Activated naive CD4-positive, alpha-beta T cell treated with anti-CD3 and anti-CD28 coated beads, Interleukin-2, amount 50 U/mL, for 16 hours (primary cell): ENCODE measurements around the gene PHTF1.

ENCODE experiments used
- DNase-seq: peaks from one replicate; pipeline ENCODE4 v3.0.0-alpha.2; 2020

The PHTF1 gene

GRCh38 chr1:113759333-113760101, at the start of gene PHTF1:
PHTF1 (minus strand) TSS chr1:113759486; CDS start chr1:113758703, 783 bp downstream.
- peak; percentile 29 for DNase-seq

DNA sequence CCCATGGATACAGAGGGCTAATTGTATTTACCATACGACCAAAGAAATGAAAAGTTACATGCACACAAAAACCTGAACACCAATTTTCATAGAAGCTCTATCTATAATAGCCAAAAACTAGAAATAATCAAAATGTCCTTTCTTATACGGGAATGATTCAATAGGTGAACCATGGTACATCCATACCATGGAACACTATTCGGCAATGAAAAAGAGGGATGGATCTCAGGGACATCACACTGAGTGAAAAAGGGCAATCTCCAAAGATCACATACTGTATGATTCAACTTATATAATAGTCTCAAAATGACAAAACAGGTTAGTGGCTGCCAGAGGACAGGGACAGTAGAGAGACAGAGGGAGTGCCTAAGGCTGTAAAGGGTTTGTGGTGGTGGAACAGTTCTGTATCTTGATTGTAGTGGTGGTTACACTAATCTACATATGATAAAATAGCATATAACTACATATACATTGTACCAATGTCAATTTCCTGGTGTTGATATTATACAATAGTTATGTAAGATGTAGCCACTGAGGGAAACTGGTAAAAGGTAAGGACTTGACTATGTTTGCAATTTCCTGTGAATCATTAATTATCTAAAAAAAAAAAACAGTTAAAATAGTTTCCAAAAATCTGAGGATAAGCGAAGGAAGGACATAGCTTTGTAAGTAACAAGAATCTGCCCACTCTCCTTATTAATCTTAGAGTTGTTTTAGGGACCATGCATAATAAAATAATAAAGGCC, 49.3 kb upstream of the PHTF1 start:
- no peak for DNase-seq

GRCh38 chr1:113805639-113806038, 46.4 kb upstream of the PHTF1 start:
- no peak for DNase-seq

DNA sequence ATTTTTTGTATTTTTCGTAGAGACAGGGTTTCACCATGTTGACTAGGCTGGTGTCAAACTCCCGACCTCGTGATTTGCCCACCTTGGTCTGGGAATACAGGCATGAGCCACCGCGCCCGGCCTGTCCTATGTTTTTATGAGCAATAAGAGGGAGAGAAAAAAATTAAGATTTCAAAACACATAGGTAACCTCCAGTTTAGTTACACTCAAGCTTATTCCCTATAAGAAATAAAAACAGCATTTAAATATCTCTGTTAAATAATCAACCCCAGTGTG, 45.9 kb upstream of the PHTF1 start:
- DNase-seq, result no peak

GRCh38 chr1:113804421-113805255, 45.4 kb upstream of the PHTF1 start:
- DNase-seq, result no peak

- no peak for DNase-seq
Measured at GRCh38 chr1:113802367-113803007, 43.2 kb upstream of the PHTF1 start.

DNA sequence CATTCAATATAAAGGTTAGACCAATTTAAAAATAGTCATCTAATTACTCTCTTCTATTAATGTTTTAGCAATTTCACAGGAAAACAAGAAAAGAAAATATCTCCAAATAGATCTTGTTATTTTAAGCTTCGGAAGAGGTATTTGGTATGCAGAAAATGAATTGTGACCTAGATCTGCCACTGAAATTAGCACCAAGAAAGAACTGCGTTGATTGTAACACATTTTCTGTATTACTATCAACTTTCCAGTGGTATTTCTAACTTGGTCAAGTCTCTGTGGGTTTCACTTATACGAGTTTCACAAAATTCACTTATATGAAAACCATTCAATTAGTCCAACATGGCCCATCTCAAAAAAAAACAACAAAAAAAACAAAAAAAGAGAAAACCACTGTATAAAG, 41.2 kb upstream of the PHTF1 start:
- no peak for DNase-seq

DNA sequence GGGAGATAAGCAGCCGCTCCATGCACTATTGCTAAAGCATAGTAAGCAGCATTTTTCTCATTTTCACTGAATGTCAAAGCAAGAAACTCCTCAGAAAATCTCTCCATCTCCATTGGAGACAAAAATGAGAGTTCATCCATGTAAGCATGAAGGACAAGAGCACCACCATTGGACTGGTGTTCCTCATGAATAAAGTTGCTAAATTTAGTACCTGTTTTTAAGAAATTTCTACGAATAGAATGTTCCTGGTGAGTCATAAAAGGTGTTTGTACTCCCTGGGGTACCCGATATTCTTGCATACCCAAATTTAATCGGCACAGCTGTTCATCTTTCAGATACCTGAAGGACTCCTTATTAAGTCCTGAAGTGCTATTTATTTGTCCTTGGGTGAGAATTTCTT, 38.2 kb upstream of the PHTF1 start:
- no peak for DNase-seq

GRCh38 chr1:113793878-113794834, 34.9 kb upstream of the PHTF1 start:
- DNase-seq, result no peak

DNA sequence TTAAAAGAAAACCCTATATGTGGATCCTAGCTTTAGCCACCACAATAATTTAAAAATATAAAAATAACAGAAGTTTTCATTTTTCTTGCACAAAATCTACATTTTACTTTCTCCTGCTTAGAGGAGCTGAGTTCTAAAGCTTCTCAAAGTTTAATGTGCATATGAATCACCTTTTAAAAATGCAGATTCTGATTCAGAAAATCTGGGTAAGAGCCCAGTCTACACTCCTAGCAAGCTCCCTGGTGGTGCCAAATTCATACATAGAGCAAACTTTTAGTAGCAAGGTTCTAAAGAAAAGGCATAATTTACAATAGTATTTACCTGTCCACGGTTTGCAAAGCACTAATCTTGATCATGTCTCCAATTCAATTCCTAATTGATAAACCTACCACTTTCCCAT, 33.7 kb upstream of the PHTF1 start:
- DNase-seq, result no peak

GRCh38 chr1:113792471-113792870, 33.2 kb upstream of the PHTF1 start:
- DNase-seq, result no peak

GRCh38 chr1:113788802-113789201, 29.5 kb upstream of the PHTF1 start:
- no peak for DNase-seq

- DNase-seq, result no peak
Measured at GRCh38 chr1:113787663-113788062, 28.4 kb upstream of the PHTF1 start.

DNA sequence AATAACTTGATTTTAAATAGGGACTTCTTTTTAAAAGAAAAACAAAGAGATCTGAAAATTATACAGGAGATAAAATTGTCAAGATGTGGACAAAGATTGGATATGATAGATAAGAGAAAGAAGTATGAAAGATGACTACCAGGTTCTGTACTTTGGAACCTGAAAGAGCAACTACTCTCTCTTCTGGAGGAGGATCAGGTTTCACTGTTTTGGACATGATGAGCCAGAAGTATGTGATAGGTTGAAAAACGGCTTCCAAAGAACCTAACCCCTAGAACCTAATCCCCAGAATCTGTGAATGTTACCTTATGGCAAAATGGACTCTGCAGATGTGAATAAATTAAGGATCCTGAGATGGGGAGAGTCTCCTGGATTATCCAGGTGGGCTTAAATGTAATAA, 26.8 kb upstream of the PHTF1 start:
- no peak for DNase-seq

DNA sequence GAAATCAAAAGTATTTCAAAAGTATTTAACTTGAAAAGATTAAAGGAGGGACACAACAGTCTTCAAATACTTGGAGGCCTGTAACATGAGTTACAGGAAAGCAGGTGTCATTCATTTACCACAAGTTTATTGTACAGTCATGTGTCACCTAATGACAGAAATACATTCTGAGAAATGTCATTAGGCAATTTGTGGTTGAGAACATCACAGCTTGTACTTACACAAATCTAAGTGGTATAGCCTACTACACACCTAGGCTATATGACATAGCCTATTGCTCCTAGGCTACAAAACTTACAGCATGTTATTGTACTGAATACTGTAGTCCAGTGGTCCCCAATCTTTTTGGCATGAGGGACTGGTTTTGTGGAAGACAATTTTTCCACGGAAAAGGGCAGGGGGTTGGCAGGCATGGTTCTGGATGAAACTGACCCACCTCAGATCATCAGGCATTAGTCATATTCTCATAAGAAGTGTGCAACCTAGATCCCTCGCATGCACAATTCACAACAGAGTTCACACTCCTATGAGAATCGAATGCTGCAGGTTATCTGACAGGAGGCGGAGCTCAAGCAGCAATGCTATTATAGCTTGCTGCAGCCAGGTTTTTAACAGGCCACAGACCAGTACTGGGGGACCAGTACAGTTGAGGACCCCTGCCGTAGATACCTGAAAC, 25.0 kb upstream of the PHTF1 start:
- DNase-seq, result peak; percentile 18

DNA sequence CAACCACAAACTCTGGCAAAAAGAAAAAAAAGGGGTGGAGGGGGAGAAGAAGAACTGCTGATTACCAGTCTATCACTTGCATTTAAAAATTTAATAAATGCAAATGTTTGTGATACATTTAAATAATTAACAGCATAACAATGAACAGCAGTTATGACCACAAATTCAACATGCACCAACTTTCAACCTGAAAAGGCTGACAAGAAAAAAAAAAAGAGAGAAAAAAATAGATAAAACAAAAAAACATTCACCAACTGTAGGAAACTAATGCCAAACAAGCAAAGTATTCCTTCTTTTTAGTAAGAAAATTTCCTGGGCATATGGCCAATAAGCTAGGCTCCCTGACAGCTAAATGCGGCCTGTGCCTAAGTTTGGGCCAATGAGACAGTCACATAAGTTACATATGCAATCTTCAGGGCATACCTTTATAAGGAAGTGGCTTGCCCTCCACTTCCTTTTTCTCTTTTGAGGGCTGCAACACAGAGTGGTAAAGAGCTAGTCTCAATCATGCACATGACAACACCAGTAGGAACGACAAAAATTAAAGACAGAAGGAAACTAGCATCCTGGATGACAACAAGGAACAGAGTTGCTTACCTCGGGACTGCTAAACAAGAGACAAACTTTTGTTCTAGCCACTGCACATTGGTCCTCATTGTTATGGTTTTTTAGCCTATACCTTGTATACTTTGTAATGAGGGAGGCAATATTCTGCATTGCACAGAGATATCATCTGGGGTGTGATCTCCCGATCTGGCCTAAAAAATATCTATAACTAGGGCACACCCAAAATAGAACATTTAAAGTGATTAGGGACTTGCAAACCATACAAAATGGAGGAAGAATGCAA, 24.2 kb upstream of the PHTF1 start:
- DNase-seq, result no peak

DNA sequence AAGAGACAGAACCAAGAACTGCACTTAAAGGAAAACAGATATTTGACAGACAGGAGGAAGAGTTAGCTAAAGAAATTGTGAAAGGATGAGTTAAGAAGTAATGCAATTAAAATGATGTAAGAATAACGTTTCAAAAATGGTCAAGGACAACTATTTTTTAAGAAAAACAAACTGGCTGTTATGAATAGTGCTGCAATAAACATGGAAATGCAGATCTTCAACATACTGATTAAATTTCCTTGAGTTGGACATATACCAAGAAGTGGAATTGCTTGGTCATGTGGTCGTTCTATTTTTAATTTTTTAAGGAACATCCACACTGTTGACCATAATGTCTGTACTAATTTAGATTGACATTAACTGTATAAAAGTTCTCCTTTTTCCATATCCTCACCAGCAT, 23.1 kb upstream of the PHTF1 start:
- no peak for DNase-seq

DNA sequence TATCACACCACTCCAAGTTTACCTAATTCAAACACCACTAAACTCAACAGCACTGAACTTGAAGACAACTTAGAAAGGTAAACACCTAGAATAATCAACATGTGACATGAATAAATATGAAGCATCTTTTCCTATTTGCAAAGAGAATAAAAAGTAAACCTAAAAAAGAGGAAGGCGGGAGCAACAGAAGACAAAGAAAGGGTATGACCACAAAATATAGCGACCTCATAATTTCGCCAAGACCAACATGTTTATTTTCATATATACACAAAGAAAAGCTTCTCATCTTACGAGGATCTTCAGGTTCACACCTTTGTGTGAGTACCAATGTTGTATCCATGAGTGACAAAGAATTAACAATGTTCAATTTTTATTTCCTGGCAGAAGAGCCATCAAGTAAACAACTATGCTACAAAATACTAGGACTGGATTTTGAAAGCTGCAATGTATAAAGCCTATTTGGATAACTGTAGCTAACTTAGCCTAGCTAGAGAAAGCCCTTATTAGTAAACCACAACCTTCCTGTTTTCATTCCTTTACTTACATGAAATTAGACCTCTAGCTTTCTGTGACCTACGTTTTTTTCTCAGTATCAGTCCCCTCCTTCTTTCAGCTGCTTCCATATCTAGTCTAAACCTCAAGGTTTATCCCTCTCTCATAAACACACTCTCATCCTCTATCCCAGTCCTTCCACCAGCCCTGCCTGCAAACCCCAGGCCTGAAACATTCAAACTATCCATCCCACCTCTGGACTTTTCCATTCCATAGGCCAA, 21.3 kb upstream of the PHTF1 start:
- no peak for DNase-seq

DNA sequence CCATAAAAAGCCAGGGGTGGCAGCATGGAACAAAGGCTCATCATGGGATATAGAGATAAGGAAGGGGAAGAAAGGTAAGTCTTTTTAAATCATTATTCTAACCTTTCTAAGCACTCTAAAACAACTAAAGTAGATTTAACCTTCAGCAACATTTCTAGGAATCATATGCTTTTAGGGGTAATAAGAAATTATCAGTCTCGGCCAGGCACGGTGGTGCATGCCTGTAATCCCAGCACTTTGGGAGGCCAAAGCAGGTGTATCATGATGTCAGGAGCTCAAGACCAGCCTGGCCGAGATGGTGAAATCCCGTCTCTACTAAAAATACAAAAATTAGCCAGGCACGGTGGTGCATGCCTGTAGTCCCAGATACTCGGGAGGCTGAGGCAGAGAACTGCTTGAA, 20.3 kb upstream of the PHTF1 start:
- DNase-seq, result no peak

DNA sequence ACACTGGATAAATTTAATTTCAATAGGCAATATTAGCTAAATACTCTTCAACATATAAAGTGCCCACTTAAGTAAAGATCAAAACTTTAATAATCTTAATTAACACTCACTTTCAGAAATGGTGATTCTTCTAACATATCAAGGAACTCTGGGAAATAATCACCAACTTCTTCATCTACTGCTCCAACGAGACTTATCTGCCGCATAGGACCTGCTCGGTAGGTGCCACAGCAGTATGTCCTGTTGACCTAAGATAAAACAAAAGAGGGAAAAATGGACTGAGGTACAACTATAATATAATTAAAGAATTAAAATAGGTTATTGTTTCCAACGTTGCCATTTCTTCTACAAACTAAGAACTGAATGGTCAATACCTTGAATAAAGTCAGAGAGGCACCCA, 18.3 kb upstream of the PHTF1 start:
- no peak for DNase-seq
